Measurements from ENCODE around the gene SELENOM.

DNA sequence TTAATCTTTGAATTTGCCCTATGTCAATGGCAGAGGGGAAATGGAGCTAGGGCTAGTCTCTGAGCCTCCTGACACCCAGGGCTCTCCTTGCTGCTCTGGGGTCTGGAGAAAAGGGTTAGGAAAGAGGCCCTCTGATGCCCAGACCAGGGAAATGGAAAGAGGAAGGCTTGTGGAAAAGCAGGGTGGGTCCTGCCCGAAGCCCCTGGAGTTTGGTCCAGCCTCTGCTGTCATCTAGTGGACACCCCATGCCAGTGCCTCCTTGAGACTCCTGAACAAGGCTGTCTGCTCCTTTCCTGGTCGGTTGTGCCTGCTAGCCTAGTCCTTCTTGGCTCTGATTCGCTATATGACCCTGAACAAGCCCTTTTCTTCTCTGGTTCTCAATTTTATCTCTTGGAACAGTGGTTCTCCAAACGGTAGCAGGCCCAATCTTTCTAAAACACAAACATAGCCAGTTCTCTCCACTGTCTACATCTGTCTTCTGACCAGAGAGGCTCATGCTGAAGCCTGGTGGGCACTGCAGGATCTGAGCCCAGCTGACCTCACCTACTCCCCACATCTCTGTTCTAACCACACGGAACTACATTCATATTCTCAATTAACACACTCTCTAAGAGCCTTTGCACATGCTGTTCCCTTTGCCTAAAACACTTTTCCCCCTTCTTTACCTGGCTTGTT, 41.7 kb upstream of the SELENOM start:
- TF ChIP-seq, protein P1, sequence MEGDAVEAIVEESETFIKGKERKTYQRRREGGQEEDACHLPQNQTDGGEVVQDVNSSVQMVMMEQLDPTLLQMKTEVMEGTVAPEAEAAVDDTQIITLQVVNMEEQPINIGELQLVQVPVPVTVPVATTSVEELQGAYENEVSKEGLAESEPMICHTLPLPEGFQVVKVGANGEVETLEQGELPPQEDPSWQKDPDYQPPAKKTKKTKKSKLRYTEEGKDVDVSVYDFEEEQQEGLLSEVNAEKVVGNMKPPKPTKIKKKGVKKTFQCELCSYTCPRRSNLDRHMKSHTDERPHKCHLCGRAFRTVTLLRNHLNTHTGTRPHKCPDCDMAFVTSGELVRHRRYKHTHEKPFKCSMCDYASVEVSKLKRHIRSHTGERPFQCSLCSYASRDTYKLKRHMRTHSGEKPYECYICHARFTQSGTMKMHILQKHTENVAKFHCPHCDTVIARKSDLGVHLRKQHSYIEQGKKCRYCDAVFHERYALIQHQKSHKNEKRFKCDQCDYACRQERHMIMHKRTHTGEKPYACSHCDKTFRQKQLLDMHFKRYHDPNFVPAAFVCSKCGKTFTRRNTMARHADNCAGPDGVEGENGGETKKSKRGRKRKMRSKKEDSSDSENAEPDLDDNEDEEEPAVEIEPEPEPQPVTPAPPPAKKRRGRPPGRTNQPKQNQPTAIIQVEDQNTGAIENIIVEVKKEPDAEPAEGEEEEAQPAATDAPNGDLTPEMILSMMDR (IDR thresholded peaks at IDR 0.05): peak; percentile 21 to 97 (median 87)
- no peak for TF ChIP-seq POLR2A (IDR thresholded peaks at IDR 0.05)
